NCI-H1436 treated with DMSO at 0.1 percent for 48 hours (cell line): ENCODE results near the gene LBHD2.

Source experiments
- DNase-seq: peaks from one replicate; lab custom pipeline; 2025; lab: John Stamatoyannopoulos, UW

The LBHD2 gene

DNA sequence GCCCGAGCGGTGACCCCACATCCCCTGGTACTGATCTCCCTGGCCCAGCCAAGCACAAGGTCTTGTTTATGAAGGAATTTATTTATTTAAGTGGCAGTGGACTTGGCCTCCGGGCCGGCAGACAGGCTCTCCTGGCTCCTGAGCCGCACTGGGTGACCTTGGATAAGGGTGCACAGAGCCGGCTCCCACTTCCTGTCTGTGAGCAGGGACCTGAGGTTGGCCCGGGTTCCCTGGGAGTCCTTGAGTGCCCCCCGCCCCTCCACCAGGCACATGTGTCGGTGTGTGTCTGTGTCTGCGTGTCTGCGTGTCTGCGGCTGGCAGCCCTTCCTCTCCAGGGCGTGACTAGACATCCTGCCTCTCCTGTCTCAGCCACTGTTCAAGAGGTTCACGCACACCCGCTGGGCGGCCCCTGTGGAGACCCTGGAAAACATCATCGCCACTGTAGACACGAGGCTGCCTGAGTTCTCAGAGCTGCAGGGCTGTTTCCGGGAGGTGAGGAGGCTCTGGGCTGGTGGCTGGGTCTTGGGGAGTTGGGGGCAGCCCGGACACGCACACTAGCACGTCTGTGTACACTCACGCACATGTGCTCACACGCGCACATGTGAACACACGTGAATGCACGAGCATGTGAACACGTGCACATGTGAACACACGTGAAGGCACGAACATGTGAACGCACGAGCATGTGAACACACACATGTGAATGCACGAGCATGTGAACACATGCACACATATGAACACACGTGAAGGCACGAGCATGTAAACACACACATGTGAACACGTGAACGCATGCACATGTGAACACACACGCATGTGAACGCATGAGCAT lies 48.6 kb downstream of the LBHD2 start:
- DNase-seq = no peak

DNA sequence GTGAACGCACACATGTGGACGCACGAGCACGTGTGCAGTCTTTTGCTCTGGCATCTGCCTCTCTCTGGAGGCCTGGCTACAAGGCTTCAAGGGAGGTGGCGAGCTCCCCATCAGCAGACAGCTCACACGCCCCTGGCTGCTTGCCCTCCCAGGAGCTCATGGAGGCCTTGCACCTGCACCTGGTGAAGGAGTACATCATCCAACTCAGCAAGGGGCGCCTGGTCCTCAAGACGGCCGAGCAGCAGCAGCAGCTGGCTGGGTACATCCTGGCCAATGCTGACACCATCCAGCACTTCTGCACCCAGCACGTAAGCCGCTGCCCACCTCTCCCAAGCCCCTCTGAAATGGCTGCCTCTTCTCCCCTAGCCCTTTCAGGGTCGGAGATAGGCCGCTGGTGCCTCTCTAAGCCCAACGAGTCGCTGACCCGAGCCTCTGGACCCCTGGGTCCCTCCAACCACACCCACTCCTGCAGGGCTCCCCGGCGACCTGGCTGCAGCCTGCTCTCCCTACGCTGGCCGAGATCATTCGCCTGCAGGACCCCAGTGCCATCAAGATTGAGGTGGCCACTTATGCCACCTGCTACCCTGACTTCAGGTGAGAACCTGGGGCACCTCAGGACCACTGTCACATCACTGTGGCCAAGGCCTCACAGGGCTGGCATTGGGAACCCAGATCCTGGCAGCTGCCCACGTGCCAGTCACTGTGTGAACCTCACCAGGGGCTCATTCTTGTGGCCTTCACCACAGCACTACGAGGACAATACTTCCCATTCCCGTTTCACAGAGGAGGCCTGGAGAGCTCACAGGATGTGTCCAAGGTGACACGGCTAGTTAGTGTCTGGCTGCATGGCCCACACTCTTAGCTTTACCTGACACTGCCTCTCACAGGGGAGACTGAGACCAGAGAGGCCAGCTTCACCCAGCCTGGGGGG lies 49.5 kb downstream of the LBHD2 start:
- no peak for DNase-seq

DNA sequence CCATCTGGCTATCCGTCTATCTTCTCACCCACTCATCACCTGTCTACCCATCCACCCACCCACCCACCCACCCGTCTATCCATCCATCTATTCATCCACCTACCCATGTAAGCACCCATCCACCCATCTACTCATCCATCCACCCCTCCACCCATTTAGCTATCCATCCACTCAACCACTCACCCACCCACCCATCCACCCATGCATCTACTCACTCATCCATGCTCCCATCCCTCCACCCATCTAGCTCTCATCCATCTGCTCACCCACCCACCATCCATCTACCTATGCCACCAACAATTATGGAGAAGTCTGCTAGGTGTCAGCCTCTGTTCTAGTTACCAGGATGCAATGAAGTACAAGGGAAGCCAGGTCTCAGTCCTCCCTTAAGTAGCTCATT lies 50.4 kb downstream of the LBHD2 start:
- DNase-seq = no peak

DNA sequence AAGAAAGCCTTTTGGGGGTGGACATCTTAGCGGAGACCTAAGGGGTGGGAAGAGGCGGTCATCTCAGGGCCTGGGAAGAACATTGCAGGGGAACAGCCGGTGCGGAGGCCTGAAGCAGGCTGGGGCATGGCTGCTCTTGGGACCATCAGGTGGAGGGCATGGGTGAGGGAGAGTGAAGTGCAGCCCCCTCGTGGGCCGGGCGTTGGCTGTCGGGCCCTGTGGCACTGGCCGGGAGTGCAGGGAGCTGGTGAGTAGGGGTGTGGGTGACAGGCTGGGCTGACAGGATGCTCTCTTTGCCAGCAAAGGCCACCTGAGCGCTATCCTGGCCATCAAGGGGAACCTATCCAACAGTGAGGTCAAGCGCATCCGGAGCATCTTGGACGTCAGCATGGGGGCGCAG lies 50.9 kb downstream of the LBHD2 start:
- DNase-seq = no peak

DNA sequence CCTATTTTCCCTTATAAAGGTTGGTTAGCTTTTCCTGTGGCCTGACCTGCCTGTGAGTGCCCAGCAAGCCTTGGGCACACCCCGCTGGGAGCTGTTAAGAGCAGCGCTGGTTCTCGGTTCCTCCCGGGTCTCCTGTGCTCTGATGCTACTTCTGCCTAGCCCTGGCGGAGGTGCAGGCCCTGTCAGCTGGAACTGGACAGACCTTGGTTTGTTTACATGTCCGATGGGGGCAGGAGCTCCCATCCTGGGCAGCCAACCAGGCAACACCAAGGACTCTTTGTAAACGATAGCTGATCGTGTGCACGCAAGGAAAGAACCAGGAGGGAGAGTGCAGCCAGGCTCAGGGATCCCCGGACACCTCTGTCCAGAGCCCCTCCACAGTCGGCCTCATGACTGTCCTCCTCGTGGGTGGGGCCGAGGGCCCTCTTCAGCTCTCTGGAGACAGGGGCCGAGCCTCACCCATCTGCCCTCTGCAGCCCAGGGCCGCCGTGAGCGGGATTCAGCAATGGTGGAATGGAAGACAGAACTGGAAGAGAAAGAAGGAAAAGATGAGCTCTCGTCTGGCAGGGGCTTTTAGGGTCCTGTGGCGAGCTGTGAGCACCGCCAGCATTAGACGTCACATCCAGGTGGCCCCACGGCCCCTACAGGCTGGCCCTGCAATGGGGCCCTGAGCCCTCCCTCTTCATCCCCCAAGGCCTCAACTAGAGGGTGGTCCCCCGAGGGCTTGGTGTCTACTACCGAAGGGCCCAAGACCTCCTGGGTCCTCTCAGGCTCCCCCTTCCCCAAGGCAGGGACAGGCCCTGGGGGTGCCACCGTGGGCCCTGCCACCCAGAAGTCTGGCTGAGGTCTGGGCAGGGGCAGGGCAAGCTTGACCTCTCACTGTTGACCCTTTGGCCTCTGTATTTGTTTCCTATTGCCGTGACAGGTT lies 51.6 kb downstream of the LBHD2 start:
- DNase-seq = no peak

DNA sequence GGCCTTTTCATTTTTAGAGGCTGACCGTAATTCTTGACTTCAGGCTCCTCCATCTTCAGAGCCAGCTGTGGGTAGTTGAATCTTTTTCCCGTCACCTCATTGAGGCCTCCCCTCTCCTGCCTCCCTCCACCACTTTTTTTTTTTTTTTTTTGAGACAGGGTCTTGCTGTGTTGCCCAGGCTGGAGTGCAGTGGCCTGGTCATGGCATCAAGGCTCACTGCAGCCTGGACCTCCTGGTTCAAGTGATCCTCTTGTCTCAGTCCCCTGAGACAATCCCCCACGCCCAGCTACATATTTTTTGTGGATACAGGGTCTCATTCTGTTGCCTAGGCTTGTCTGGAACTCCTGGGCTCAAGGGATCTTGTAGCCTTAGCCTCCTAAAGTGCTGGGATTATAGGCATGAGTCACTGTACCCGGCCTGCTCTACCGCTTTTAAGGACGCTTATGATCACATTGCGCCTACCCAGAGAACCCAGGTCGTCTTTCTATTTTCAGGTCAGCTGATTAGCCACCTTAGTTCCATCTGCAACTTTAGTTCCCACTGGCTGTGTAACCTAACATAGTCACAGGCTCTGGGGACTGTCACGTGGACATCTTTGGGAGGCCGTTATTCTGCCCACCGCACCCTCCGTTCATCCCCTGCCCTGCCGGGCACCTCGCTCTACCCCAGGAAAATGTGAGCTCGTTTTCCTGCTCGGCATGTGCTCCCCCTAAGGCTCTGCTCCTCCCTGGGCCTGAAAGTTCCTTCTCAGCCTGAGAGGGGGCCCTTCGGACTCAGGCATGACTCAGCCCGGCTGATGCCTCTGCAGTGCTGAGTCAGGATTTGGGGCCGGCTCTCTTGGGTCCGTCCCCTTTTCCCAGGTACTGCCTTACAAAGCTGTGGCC lies 52.6 kb downstream of the LBHD2 start:
- DNase-seq = no peak

DNA sequence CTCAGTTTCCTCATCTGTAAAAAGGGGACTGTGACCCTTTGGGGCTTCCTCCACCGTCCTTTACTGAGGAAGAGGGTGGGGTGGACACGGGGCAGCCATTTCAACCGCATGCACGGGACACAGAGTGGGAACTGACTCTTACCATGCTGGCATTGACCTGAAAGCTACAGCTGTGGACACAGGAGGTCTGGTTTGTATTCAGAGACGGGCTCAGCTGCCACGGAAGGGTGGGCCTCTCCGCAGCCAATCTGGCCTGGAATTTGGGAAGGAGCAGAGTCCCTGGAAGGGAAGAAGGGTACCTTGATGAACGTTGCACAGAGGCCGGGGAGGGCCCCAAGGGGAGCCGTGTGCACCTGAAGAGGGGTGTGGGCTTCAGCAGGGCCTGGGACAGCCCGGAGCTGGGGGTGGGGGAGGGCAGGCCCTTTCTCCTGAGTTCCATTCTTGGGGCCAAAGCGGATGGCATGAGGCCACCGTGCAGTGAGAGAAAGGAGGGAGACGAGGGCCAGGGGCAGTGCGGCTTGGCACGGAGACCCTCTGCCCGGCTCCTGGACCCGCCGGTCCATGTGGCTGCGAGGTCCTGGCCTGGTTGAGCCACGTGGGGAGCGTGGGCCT lies 53.8 kb downstream of the LBHD2 start:
- DNase-seq = no peak

DNA sequence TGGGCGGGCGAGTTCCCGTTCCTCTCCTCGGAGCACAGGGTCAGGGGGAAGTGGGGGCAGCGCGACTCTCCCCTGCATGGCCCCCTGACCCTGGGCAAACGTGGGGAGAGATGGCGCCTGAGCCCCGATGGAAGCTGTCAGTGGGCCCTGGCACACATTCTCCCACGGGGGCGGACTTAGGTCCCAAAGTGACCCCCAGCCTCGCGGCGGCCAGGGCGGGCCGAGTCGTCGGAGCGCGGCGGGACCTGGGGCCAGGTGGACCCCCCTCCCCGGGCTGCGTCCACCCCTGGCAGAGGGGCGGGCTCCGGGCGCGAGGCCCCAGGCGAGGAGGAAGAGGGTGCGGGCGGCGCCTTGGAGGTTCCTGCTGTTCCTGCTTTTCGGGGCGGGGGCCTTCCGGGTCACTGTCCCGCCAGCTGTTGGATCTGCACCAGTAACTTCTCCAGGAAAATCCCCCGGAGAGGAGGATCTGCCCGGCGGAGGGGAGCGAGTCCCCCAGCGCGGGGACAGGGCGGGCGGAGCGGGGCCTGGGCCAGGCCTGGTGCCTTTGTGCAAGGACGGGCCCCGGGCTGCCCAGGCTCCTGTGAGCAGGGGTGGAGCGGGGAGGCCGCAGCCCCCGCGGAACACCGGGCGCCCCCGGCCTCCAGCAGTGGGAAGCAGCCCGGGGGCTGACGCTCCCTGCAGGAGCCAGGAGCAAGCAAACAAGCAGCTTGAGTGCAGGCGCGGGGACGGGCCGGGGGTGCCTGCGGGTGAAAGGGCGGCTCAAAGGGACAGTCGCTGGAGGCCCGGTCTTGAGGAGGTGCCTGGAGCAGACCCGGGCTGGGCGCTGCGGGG lies 54.5 kb downstream of the LBHD2 start:
- DNase-seq = no peak

DNA sequence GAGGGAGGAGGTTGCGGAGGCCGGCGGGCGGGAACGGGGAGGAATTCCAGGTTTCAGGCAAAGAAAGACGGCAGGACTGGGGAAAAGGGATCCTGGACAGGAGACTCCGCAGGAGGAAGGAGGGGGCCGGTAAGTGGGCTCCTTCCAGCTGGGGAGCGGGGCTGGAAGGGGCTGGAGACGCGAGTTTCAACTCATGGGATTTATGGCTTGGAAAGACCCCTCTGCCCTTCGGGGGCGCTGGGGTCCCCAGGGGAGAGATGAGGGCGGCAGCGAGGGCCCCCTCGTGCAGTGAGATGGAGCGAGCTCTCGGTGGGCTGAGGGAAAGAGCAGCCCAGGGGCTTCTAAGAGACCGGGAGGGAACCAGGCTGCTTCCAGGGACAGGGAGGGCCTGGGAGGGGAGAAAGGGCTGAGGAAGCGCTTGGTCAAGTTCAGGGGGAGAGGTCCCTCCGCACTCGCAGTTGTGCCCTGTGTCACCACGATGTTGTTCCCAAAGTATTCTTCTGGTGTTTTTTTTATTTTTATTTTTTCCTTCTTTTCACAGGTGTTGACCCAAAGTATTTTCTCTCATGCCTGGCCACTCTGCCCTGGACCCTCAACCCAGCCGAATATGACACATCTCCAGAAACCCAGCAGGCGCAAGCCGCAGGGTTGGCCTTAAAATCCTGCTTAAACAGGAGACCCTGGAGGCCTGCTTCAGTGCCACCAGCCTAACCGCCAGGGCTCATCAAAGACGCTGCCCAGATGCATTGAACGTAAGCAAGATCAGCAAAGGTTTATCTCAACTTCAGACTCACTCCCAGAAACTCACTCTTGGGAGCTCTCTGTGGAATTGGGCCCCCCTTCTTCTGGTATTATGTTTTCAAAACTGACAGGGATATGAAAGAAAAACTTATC lies 55.4 kb downstream of the LBHD2 start:
- DNase-seq = no peak
